GM23248 (cell line): ENCODE results near the gene PSMD14.

Source experiments
- EZH2 ChIP-seq: fragments of 200-600 bp; sonication (generic); IDR thresholded peaks from 2 replicates; pipeline ENCODE4 v1.6.1; 2018; ENCODE audit warnings: antibody characterized with exemption, mild to moderate bottlenecking; ENCODE audit not compliant: insufficient read depth, poor library complexity, severe bottlenecking
- EZH2phosphoT487 ChIP-seq: fragments of 200-600 bp; sonication (generic); IDR thresholded peaks from 2 replicates; pipeline ENCODE4 v1.6.1; 2018; ENCODE audit warnings: antibody characterized with exemption, moderate library complexity, mild to moderate bottlenecking, low read depth; ENCODE audit not compliant: insufficient read depth

- TF ChIP-seq EZH2 (no peak), EZH2phosphoT487 (no peak)
These were observed 48.9 kb downstream of the PSMD14 start for GRCh38 chr2:161357097-161357496.
